GM21526 (cell line): ENCODE measurements around the gene DPP10.
"Not testable (repeated sequence)": the region's sequence is repeated elsewhere in the genome, so short reads cannot be mapped to it uniquely, and the experiment has no call there.

Experiments
- ATAC-seq: cut with Tn5 transposase; IDR thresholded peaks from one replicate; pipeline ENCODE4 v1.9.1; 2021; ENCODE audit warnings: moderate library complexity; ENCODE audit not compliant: unreplicated experiment, low FRiP score

The DPP10 gene

GRCh38 chr2:114442510-114442909, at the start of gene DPP10:
Gene DPP10, plus strand, starts transcription at chr2:114442641.
- ATAC-seq = no peak

GRCh38 chr2:114400890-114401289, 41.6 kb upstream of the DPP10 start:
- ATAC-seq = no peak

GRCh38 chr2:114405247-114406116, 37.0 kb upstream of the DPP10 start:
- no peak for ATAC-seq

- no peak for ATAC-seq
These were observed 36.1 kb upstream of the DPP10 start for GRCh38 chr2:114406347-114406746.

GRCh38 chr2:114407353-114407752, 35.1 kb upstream of the DPP10 start:
- not testable (repeated sequence) for ATAC-seq

- no peak for ATAC-seq
These were observed 20.7 kb upstream of the DPP10 start for GRCh38 chr2:114421781-114422180.

GRCh38 chr2:114424699-114425098, 17.7 kb upstream of the DPP10 start:
- ATAC-seq = no peak

- ATAC-seq = no peak
These were observed 15.7 kb upstream of the DPP10 start for GRCh38 chr2:114426756-114427155.

- no peak for ATAC-seq
These were observed 6.1 kb upstream of the DPP10 start for GRCh38 chr2:114436329-114436728.

- no peak for ATAC-seq
These were observed 4.1 kb downstream of the DPP10 start for GRCh38 chr2:114446571-114446970.

GRCh38 chr2:114450639-114451038, 8.2 kb downstream of the DPP10 start:
- no peak for ATAC-seq

- no peak for ATAC-seq
These were observed 14.1 kb downstream of the DPP10 start for GRCh38 chr2:114456566-114456965.

- no peak for ATAC-seq
These were observed 15.5 kb downstream of the DPP10 start for GRCh38 chr2:114457956-114458355.

GRCh38 chr2:114461116-114461515, 18.7 kb downstream of the DPP10 start:
- no peak for ATAC-seq

GRCh38 chr2:114464961-114465706, 22.7 kb downstream of the DPP10 start:
- no peak for ATAC-seq

- no peak for ATAC-seq
These were observed 25.9 kb downstream of the DPP10 start for GRCh38 chr2:114468343-114468742.

GRCh38 chr2:114472246-114472645, 29.8 kb downstream of the DPP10 start:
- ATAC-seq = no peak

- no peak for ATAC-seq
These were observed 30.3 kb downstream of the DPP10 start for GRCh38 chr2:114472726-114473125.

GRCh38 chr2:114488841-114489530, 46.5 kb downstream of the DPP10 start:
- ATAC-seq = no peak

- ATAC-seq = no peak
These were observed 52.6 kb downstream of the DPP10 start for GRCh38 chr2:114495046-114495445.

- no peak for ATAC-seq
These were observed 54.5 kb downstream of the DPP10 start for GRCh38 chr2:114496959-114497358.
